ENCODE measurements around the gene ACOX1. TPM values are rescaled to one million over a fixed set of nuclear protein-coding genes. Genes with fewer than 3 reads are reported as not detected.

Gene ACOX1
- total RNA-seq, 1 experiment from 2014 or later = 40.9 TPM

GRCh38 chr17:75919611-75920010 is 59.4 kb downstream of the ACOX1 start (continued):
- TF ChIP-seq AR (CRISPR knock-in tag; IDR thresholded peaks at IDR 0.05) = no peak
- no peak for TF ChIP-seq OVOL2 (CRISPR knock-in tag; IDR thresholded peaks at IDR 0.05; ENCODE audit: borderline replicate concordance)
- TF ChIP-seq ZNF425 (CRISPR knock-in tag; conservative IDR thresholded peaks at IDR 0.05) = no peak
- TF ChIP-seq JUN (CRISPR knock-in tag; IDR thresholded peaks at IDR 0.05) = no peak
- no peak for TF ChIP-seq ZBTB21 (CRISPR knock-in tag; IDR thresholded peaks at IDR 0.05; ENCODE audit: borderline replicate concordance)
- TF ChIP-seq ARID4B (CRISPR knock-in tag; IDR thresholded peaks at IDR 0.05; ENCODE audit: borderline replicate concordance) = no peak
- TF ChIP-seq, protein P1, sequence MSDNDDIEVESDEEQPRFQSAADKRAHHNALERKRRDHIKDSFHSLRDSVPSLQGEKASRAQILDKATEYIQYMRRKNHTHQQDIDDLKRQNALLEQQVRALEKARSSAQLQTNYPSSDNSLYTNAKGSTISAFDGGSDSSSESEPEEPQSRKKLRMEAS (CRISPR knock-in tag; IDR thresholded peaks at IDR 0.05) = no peak
- no peak for TF ChIP-seq TP53 (CRISPR knock-in tag; IDR thresholded peaks at IDR 0.05)

DNA sequence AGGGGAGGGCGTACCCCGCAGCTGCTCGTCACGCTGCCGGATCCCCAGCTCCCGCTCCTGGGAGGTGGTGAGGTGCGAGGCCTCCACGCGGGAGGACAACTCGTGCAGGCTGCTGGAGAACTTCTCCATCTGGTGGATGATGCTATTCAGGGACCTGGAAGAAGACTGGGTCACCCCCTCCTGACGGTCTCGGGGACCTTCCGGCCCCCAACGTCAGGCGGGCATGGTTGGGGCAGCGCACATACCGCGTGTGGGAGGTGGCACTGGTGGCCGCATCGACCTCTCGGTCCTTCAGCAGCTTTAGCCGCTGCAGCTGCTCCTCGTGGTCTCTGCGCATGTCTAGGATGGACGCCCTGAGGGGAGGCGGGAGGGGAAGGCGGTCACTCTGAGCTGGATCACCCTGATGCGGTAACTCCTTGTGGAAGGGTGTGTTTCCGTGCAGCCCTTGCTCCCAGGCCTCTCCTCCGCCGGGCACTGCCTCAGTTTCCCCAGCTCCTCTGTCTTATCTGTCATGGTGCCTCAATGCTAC is 61.0 kb downstream of the ACOX1 start:
- DNase-seq (ENCODE audit: low spot score) = no peak
- peaks cover 8% of the 10 kb centered on the region for H3K36me3 Mint-ChIP-seq
- no peak overlapping the region for H3K4me3 Mint-ChIP-seq
- no peaks in the 10 kb centered on the region for H3K9me3 Mint-ChIP-seq
- CTCF ChIA-PET = interaction anchor here (0.6 to 7.4 kb wide), 5 partner anchors 9 to 88 kb away, joined by 3 to 53 read pairs (median 5); partner anchors contain the start of gene MRPL38
- H3K27me3 Mint-ChIP-seq (ENCODE audit: low read depth) = no peaks in the 10 kb centered on the region
- POLR2A ChIA-PET = no interaction called here
- ATAC-seq = no peak
- H3K4me1 Mint-ChIP-seq = no peaks in the 10 kb centered on the region
- no peak overlapping the region for H3K27ac Mint-ChIP-seq
- TF ChIP-seq AFF4 (CRISPR knock-in tag; IDR thresholded peaks at IDR 0.05; ENCODE audit: borderline replicate concordance) = no peak
- no peak for TF ChIP-seq HMGXB4 (CRISPR knock-in tag; IDR thresholded peaks at IDR 0.05)
- TF ChIP-seq TP53 (CRISPR knock-in tag; IDR thresholded peaks at IDR 0.05) = no peak
- no peak for TF ChIP-seq CTCF (IDR thresholded peaks at IDR 0.05)
- TF ChIP-seq FOXK1 (CRISPR knock-in tag; IDR thresholded peaks at IDR 0.05) = no peak
- no peak for TF ChIP-seq GRHL2 (CRISPR knock-in tag; IDR thresholded peaks at IDR 0.05; ENCODE audit: insufficient replicate concordance, severe bottlenecking)
- TF ChIP-seq ATF1 (CRISPR knock-in tag; IDR thresholded peaks at IDR 0.05) = no peak

All from WTC11 (cell line).